ENCODE measurements around the gene SLC49A3.
"Not testable (repeated sequence)": the region's sequence is repeated elsewhere in the genome, so short reads cannot be mapped to it uniquely, and the experiment has no call there.

Gene SLC49A3

DNA sequence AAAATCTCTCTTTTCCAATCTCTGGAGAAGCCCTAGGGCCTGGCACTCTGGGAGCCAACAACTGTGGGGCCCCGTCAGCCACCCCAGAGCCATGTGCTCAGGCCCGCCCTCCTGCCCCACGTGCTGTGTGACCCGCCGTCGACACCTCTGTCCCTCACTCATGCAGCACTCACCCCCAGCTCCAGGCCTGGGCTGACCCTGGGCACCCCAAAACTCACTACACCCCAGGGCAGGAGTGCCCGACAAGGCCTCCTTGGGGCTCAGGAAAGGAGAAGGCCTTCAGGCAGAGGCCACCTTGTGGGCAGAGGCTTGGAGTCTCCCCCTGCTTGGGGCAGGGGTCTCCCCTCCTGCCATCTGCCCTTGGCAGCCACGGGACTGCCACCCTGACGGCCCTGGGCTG is 8.9 kb downstream of the SLC49A3 start:
- DNase-seq = no peak

DNA sequence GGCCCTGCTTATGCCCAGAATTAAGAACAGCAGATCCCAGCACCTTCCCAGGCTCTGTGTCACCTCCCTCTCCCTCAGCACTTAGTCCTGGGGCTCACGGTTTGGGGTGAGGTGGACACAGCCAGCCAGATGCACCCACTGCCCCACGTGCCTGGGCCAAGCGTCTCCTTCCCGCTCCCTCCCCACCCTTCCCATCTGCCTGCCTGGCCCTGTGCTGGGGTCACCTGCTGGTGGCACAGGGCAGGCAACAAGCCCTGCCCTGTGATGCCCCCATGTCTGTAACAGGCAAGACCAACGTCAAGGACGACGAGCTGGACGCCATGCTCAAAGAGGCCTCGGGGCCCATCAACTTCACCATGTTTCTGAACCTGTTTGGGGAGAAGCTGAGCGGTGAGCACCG is 9.3 kb downstream of the SLC49A3 start:
- DNase-seq = no peak

DNA sequence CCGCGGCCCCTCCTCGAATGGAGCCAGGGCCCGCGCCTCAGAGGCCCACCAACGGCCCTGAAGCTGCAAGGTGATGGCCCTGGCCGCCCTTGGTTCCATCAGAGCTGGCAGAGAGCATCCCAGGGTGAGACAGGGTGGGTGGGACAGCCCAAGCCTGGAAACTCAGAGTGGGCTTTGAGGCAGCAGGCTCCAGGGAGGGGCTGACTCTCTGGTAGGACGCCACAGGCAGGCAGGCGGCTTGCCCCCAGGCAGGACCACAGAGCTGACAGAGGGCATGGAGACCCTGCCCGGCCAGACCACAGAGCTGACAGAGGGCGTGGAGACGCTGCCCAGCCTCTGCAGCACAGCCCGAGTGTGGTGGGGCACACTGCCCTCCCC is 9.9 kb downstream of the SLC49A3 start:
- no peak for DNase-seq

DNA sequence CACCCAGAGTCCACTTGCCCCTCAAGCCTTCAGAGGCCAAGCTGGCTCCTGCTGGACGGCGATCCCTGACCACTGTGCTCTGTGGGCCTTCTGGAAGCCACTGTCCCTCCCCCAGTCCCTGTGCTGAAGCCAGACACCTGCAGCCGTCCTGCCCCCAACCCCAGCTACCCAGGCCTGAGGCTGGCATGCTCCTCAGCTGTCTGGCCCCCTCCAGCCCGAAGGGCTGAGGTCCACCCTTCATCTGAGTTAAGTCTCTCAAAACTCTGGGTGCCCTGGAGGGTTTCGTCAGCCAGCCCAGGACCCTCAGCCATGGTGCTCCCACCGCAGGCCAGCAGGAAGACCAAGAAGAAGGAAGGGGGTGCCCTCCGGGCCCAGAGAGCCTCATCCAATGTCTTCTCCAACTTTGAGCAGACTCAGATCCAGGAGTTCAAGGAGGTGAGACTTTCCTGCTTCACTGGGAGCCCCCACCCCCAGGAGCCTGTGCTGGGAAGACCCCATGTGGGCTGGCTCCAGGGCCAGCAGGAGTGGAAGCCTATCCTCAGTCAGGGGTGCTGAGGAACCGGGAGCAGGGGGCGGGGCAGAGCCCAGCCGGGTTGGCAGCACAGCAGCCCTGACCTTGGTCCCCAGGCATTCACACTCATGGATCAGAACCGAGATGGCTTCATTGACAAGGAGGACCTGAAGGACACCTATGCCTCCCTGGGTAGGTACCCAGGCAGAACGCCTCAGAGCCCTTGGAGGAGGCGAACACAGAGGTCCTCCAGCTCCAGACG is 10.4 kb downstream of the SLC49A3 start:
- DNase-seq = no peak

DNA sequence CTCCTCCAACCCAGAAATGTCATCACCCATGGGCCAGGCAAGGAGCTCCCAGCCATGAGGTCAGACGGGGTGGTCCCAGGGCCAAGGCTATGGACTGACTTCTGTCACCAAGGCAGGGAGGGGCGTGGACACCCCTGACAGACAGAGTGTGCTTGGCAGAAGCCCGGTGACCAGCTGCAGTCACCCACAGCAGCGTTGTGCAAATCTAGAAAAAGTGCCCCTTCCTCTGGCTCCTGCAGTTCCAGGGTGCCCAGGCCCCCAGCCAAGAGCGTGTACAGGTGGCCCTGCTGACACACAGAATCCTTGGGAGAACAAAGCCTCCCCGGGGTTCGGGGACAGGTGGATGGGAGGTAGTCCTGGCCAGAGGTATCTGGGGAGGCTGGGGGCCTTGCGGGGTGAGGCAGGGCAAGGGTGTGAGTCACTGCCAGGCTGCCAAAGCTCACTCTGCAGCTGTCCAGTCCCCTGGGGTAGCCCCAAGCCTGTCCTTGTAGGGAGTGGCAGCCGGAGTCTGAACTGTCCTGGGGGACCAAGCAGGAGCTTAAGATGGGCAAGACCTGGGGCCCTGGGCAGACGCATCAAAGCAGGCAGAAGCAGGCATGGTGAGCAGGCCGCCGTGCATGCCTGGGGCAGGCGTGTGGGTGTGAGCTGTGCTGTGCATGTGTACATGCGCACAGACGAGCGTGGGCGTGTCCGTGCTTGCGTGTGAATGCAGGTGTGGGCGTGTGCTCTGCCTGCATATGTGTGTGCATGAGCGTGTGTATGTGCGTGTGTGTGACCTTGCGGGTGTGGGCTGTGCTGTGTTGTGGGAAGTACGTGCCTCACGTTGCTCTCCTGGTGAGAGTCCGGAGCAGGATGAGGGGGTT is 11.3 kb downstream of the SLC49A3 start:
- DNase-seq = peak; percentile 19

DNA sequence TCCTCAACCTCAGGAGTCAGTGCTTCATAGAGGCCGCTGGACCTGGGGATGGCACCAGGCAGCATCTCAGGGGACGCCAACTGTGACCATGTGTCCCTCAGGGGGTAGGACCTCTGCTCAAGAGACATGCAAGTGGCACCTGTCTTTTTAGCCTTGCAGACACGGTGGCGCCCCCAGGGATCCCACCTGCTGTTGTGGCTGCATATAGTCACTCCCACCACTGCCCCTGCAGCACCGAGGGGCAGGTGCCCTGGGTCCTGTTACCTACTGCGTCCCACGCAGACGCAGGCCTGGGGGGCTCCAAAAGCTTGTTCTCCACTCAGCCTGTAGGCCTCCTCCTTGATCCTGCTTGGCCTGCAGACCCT is 12.1 kb downstream of the SLC49A3 start:
- no peak for DNase-seq

DNA sequence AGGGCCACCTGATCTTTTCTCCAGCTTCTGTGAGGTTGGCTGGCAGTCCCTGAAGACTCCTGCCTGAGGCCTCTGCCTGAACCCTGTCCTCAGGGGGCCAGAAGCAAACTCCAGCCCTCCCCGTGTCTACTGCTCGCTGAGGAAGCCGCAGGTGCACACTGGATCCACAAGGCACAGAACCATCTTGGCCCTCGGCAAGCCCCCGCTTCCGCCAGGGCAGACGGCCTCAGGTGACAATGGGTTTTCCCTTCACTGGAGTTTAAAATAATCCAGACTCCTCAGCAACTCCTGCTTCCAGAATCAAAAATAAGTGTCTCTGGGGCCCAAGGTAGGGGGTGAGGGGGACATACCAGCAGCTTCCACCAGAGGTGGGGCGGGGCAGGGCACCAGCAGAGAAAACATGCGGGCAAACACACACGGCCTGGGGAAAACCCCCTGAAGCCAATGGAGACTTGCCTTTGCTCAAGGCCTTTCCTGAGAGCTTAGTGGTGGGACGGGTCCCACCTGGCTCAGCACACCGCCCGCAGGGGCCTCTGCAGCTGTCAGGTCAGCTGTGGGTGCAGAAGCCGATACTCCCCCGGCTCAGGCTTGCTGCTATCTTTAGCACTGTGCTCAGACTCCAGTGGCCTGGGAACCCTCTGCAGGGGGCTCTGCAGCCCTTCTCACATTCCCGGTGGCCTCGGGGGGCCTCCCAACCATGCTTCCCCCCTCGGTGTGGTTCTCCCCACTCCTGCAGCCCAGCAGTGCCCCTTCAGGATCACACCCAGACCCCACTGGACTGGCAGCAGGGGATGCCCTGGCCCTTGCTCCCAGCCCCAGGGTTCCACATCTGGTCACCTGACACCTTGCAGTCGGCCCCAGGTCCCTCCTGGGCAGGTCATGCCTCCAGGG is 12.7 kb downstream of the SLC49A3 start:
- no peak for DNase-seq

DNA sequence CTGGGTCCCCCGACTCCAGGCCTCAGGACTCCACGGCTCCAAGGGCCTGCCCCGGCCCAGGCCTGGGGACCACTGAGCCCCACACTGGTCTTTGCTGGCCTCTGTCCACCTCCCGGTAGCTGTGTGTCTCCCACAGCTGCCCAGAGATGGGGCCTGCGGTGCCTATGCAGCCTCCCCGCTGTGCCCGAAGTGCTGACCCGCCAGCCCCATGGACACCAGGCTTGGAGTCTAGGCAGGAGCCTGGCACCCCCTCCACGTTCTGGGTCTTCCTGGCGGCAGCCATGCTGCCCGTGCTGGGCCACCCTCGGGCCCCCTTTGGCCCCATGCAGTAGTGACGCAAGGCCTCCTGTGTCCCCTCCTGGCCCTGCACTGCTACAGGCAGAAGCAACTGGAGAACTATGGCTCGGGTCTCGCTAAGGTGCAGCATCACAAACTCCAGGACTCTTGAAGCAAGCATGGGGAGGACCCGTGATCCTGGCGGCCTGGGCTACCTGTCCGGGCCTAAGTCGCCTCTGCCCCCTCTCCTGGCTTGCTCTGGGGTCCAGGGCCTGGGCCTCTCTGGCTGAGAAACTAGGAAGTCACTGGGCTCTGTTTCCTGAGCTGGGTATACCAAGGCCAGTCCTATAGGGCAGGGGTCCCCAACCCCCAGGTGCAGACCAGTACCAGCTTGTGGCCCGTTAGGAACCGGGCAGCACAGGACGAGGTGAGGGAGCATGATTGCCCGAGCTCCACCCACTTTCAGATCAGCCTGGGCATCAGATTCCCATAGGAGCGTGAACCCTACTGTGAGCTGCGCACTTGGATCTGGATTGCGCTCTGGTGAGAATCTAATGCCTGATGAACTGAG is 13.7 kb downstream of the SLC49A3 start:
- DNase-seq = no peak

DNA sequence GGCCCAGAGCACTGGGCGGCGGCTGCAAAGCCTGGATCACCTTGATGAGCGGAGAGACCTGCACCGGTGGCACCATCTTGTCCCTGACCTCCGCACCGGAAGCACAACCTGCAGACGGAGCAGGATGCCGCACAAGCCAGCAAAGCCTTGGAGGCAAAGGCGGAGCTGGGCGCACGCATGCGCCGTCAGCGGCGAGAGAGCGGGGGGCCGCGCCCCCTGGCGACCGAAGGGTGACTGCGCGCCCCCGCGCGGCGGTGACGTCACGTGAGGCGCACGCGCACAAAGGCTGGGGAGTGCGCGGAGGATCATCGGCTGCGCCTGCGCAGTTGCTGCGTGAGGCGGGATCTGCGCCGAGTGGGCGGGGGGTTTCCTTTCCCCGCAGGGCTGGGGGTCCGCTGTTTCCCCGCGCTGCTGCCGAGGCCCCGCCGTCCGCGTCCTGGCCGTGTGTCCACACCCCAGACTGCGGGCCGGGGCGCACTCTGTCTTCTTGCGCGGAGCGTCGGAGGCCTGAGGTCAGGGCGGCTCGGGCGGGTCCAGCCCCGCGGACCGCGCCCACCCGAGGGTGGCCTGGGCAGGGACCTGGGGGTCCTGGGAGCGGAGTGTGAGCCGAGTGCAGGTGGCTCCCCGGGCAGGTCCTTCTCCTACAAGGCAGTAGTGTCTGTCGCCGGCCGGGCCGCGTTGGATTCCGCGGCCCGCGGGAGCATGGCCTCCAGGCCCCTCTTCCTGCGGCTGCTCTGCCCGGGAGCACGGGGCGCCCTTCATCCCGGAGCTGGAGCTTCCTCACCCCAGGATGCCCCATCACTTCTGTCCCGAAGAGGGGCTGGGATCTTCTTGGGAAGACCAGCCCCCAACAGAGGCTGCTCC is 14.5 kb downstream of the SLC49A3 start, which contains the start of the genes ATP5ME and MYL5:
TSS of gene ATP5ME (minus strand) at position 105 of the 864 bp plus-strand sequence. CDS start at position 76, 29 bp downstream.
TSS of gene MYL5 (plus strand) at position 371 of the 864 bp plus-strand sequence. CDS start 3,485 bp downstream, outside the sequence.
- peak; percentile 97 for DNase-seq

DNA sequence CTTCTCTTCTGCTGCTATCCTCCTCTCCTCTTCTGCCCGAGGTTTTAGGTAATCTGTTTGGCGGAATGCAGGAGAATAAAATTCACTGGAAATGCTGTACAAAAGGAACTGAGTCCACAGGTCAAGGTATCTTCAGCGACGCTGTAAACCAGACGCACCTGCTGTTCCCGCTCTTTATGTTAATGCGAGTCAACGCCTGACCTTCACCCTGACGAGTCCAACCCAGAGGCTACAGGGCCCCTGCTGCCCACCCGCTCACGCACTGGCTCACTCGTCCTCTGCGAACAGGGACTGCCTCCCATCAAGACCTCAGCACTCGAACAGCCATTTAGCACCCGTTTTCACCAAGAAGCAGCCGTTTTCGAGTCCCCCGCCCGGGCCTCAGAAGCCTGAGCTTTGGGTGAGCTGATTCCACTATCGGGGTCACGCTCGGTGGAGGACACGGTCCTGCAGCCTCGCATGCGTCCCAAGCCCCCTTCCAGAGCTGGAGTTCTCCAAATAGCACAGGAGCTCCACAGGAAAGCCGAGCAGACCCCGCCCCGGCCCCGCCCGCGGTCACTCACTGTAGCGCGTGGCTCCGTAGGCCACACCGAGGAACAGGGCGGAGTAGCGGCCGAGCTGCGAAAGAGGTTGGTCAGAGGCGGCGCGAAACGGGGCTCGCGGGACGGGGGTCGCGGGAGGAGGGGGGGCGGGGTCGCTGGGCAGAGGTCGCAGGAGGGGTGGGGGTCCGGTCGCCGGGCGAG is 15.4 kb downstream of the SLC49A3 start:
- DNase-seq = no peak

DNA sequence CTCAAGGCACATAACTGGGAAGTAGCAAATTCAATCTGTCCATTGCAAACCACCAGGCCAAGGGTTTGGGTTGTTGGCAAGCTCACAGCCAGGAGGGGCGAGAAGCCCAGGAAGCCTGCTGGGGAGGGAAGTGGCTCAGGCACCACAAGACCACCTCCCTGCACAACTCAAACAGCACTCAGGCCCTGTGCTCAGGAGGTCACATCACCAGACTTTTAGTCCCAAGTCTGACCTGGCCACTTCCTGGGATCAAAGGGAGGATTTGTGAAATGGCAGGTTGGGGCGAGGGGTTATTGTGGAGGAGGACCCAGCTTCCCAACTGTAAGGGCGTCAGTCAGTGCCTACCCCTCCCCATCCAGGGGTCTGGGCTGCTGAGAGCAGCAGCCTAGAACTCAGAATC is 17.2 kb downstream of the SLC49A3 start:
- DNase-seq = no peak

DNA sequence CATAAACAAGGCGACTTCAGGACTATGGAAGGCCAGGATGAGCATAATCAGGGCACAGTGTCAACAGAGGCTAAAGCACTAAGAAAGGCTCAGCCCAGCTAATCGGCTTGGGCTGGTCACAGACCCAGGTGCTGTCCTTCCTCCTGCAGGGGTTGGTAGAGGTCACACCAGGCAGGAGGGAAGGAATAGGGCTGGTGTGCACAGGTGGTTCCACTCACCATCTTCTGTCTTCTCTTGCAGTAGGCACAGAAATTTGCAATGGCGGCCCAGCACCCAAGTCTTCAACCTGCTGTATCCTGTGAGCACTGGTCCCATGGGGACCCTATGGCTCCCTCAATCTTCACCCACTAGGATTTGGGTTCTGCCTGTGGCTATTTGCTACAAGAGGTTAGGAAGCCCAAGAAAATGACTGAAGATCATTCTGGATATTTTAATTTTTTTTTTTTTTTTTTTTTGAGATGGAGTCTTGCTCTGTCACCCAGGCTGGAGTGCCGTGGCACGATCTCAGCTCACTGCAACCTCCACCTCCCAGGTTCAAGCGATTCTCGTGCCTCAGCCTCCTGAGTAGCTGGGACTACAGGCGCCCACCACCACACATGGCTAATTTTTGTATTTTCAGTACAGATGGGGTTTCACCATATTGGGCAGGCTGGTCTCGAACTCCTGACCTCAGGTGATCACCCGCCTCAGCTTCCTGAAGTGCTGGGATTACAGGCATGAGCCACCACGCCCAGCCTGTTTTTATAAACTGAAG is 19.0 kb downstream of the SLC49A3 start:
- DNase-seq = not testable (repeated sequence)

DNA sequence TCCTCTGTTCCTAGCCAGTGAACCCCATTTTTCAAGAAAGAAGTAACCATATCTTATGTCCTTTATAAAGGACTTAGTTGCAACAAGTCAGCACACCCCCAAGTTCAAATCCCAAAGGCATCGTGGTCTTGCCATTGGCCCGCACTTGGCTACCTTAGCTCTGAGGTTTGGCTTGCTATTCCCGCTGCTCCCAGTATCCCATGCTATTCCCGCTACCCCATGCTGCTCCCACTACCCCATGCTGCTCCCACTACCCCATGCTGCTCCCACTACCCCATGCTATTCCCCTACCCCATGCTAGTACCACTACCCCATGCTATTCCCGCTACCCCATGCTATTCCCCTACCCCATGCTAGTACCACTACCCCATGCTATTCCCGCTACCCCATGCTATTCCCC is 20.7 kb downstream of the SLC49A3 start:
- DNase-seq = not testable (repeated sequence)

DNA sequence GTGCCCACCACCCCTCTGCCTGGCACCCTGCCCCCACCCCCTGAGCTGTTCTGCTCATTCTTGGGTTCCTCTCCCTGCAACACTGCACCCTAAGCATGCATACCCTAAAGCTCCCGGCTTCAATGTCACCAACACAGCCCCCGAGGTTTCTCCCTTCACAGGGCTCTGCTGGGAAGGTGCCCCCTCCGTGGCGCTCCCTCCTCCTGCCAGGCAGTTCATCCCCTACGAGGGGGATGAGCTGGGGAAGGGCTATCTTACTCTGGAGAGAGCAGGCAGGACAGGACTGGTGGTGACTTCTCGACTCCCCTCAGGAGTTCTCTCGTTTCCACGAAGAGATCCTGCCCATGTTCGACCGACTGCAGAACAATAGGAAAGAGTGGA is 21.4 kb downstream of the SLC49A3 start:
- DNase-seq = no peak

DNA sequence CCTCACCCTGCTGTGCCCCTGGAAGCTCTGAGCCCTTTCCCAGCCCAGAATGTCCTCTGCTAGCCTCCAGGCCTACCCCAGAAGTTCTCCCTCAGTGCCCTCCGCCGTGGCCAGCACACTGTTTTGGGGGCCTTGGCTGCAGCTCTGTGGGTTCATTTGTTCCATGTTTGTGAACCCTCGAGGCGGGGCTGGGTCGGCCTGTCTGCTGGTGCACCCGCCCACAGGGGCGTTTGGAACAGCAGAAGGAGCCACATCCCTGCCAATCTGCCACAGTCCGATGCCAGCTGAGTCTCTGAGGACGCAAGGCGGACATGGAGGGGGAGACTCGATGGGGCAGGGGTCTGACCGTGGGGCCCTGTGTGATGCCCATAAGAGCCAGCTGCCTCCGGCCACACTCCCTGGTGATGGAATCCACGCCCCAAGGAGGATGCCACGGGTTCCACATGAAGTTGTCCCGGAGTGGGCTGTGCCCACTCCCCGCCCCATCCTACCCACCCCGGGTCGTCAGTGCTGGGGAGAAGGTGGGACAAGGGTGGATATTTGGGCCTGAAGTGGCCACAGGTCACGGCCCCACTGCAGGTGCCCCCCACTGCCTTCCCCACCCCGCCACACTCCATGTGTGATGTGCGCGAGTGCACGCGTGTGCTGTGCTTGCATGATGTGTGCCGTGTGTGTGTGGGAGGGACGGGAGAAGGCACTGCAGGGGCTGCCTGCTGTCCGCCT is 22.0 kb downstream of the SLC49A3 start:
- DNase-seq = no peak

DNA sequence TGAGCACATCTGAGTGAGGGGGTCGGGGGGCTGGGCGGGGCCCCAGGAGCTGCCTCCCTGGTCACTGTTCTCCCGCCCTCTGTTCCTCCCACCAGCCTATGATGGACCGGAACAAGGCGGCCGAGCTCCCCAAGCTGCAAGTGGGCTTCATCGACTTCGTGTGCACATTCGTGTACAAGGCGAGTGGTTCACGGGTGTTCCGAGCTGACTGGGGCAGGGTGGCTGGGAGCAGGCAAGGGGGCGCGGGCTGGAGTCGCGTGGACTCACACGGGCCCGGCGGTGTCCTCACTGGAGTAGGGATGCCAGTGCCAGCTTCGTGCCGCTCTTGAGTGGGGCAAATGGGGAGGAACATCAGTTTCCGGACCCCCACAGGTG is 22.5 kb downstream of the SLC49A3 start:
- DNase-seq = peak; percentile 1

DNA sequence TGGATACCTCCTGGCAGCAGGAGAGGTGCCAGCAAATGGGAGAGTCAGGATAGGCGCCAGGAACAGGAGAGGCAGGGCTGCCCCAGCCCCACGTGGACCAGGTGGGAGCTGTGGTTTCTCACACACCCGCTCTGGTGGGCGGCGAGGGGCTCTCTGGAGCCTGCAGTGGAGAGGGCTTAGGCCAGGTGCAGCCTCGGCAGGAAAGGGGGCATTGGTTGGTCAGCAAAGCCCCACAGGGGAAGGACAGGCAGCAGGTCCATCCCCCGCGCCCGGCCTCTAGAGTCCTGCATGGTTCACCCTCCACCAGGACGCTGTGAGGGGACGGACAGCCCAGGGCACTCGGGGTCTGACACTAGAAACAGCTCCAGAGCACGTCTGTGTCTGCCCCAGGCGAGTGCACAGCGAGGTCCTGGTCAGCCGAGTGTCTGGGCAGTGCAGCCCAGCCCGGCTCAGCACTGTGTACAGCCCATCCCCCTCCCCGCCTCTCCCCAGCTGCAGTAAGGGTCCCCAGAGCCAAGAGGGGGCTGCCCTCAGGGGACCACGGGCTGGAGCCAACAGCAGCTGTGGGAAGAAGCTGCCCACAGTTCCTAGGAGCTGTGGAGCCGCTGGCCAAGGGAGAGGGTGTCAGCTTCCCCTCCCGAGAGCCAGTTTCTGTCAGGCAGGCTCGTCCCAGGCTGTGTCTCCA is 23.1 kb downstream of the SLC49A3 start:
- DNase-seq = no peak

DNA sequence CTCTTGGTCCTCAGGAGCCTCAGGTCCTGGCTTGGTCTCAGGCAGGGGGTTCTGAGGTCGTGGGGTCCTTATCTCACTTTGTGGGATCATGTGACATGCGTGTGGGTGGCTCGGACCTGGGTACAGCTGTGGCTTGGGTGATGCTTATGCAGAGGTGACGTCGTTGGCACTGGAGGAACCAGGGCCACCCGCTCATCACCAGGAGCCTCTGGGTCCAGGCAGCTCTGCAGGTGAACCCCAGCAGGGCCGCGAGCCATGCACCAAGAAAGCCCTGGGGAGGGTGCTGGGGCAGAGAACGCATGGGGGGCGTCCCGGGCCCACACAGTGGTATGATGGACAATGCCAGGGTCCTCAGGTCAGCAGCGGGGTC is 23.6 kb downstream of the SLC49A3 start:
- DNase-seq = no peak
